GM21381 (cell line): ENCODE data around the gene MINDY2.
"Not testable (repeated sequence)": the region's sequence is repeated elsewhere in the genome, so short reads cannot be mapped to it uniquely, and the experiment has no call there.

Experiments used
- ATAC-seq: cut with Tn5 transposase; IDR thresholded peaks from one replicate; pipeline ENCODE4 v1.9.1; 2021; ENCODE audit warnings: mild to moderate bottlenecking, moderate library complexity; ENCODE audit not compliant: unreplicated experiment

Gene MINDY2

DNA sequence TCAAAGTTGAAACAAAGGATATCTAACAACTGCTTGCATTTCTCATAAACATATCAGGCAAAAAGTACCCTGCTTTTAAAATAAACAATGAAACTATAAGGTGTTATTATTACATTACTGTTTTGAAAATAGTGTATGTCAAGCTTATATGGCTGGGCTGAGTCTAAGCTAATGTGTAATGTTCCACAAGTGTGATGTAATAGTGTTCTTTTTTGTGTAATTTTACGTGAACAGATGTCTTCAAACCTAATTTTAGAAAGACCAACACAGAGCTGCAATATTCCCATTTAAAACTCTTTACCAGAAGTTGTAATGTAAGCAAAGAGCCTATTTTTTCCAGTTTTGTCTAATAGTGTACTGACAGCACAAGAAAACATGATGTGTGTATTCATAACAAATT lies 34.0 kb downstream of the MINDY2 start:
- ATAC-seq = no peak

DNA sequence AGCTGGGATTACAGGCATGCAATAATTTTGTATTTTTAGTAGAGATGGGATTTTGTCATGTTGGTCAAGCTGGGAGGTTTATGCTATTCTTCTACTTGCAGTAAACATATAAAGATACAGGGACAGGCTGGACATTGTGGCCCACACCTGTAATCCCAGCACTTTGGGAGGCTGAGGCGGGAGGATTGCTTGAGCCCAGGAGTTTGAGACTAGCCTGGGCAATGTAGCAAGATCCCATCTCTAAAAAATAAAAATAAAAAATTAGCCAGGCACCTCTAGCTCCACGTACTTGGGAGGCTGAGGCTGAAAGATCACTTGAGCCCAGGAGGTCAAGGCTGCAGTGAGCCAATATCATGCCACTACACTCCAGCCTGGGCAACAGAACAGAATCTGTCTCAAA lies 52.2 kb downstream of the MINDY2 start:
- not testable (repeated sequence) for ATAC-seq

DNA sequence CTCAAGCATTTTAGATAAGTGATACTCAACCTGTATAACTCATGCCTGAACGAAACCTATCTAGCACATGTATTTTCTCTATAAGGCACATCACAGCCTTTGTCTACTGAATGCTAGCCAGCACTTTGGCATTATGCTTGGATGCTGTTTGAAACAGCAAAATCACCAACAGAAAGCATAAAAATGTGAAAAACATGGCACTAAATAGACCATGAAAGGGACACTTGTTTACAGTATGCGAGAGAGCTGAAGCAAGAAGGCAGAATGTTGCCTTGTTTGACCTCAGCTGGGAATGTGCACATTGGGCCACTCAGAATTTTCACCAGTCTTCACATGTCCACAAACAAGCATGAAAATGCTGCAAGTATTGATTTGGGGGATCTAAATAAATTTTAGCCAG lies 59.5 kb downstream of the MINDY2 start:
- ATAC-seq = no peak

DNA sequence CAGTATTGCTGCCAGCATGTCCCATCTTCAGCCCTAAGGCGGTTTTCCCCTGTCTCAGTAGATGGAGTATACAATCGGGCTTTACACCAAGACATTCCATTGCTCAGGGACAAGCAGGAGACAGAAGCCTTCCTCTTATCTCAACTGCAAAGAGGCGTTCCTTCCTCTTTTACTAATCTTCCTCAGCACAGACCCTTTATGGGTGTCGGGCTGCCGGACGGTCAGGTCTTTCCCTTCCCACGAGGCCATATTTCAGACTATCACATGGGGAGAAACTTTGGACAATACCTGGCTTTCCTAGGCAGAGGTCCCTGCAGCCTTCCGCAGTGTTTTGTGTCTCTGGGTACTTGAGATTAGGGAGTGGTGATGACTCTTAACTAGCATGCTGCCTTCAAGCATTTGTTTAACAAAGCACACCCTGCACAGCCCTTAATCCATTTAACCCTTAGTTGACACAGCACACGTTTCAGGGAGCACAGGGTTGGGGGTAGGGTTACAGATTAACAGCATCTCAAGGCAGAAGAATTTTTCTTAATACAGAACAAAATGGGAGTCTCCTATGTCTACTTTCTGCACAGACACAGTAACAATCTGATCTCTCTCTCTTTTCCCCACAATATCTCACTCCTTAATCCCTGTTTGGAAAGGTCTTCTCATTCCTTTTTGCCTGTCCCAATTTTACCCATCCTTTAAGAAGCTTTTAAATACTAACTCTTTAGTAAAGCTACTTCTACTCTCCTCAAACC lies 62.8 kb downstream of the MINDY2 start:
- not testable (repeated sequence) for ATAC-seq

DNA sequence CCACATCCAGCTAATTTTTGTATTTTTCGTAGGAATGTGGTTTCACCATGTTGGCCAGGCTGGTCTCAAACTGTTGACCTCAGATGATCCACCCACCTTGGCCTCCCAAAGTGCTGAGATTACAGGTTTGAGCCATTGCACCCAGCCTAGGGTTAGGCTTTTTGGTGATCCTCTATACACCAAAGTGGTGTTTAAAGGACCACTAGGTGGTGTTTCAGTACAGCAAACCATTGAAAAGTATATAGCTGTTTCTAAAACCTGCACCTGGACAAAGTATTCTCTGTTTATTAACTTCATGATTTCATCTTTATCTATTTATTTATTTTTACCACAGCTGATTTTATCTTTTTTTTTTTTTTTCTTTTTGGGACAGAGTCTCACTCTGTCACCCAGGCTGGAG lies 68.4 kb downstream of the MINDY2 start:
- no peak for ATAC-seq

DNA sequence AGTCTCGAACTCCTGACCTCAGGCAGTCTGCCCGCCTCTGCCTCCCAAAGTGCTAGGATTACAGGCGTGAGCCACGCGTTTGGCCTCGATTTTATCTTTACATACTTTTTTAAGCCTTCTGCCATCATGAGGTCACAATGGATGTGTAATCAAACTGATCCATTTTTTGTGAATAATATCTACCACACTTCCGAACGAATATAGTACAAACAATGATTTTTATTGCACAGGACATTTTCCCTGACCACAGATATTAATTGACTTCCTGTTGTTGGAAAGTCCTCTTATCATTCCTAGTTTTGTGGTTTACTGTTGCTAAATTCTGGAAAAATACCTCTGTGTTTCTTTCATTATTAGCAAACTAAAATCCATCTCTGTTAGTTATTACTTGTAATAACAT lies 68.9 kb downstream of the MINDY2 start:
- no peak for ATAC-seq

DNA sequence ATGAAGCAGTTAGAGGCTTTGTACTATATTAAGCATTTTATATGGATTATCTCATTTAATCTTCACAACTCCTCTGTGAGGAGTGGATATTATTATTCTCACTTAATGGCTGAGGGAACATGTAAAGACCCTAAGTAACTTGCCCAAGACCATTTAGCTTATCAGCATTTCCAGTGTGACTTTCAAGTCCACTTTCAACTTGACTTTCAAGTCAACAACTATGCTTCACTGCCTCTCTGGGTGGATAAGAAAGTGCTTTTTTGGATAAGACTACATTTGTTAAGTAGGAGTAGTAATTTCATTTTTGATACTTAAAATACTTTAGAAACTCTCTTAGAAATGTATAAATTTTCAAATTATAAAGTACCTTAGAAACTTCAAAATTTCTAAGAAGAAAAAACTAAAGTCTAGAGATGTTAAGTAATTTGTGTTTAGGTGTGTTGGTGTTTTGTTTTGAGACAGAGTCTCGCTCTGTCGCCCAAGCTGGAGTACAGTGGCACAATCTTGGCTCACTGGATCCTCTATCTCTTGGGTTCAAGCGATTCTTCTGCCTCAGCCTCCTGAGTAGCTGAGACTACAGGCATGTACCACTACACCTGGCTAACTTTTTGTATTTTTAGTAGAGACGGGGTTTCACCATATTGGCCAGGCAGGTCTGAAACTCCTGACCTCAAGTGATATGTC lies 71.8 kb downstream of the MINDY2 start:
- ATAC-seq = no peak

DNA sequence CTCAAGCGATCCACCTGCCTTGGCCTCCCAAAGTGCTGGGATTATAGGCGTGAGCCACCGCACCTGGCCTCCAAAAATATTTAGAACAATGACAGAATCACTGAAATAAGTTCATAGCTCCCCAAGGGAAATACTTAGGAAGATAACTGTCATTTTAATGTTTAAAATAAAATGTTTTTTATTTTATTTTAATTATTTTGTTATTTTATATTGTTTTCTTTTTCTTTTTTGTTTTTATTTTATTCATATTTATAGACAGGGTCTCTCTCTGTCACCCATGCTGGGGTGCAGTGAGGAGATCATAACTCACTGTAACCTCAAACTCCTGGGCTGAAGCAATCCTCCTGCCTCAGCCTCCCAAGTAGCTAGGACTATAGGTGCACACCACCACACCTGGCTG lies 80.1 kb downstream of the MINDY2 start:
- not testable (repeated sequence) for ATAC-seq

DNA sequence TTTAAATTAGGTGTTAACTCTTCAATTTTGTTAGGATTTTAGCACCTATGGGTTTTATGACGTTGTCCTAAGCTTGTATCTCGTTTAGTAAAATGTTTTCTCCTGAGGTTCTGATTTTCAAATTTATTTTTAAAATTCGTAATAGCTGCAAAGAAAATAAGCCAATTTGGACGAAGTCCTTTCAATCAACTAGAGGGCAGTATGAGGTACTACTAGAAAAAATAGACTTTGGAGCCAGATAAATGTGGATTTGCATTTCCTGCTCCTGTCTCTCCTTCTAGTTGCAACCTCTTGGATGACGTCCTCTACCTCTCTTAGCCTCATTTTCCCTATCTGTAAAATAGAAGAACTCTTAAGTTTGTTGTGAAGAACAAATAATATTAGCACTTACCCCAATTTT lies 81.2 kb downstream of the MINDY2 start:
- no peak for ATAC-seq

DNA sequence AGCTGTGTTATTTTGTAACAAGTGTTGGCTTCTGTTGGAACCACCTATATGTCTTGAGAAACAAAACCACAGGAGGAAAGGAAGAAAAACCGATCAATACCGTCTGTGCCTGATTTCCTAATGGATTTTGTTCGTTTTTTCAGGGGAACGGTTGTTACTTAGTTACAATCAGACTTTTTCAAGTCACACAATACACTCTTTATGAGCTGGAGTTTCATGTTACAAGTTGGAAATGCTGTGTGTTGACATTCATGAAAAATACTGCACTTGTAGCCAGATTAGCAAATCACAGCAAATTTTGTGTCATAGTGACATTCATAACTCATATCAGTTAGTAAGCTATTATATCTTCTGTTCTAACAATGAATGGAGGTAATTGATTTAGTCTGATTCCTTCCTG lies 83.5 kb downstream of the MINDY2 start:
- ATAC-seq = no peak

DNA sequence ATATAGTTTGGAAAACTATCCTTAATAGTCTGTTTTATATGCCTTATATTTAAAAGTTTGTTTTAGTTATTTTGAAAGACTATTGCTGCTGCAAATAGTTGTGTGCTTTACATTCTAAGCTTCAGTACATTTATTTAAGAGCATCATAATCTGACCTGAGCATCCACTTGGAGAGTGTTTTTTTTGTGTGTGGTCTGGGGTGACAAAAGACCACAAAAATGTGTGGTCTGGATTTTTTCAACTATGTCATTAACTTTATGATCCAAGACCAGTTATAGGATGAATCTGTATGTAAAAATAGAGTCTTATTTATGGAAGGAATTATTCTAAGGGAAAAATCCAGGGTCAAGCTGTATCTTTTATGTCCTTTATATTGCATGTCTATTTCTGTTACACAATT lies 85.0 kb downstream of the MINDY2 start:
- no peak for ATAC-seq

DNA sequence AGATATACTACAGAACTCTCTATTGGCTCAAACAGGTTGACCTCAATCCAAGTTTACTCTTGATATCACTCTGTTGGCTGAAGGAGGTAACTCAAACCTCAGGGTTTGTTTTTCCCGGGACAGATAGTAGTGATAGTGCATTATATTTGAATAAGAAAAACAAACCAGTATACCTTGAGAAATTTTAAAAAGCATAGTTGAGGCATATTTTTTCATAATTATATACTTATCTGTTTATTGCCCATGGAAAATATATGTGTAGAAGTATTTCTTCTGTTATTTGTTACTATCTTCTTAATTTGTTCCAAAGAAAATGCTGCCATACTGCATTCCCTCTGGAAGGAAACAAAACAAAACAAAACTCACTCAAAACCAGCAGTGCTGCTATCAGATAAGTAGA lies 85.5 kb downstream of the MINDY2 start:
- not testable (repeated sequence) for ATAC-seq

DNA sequence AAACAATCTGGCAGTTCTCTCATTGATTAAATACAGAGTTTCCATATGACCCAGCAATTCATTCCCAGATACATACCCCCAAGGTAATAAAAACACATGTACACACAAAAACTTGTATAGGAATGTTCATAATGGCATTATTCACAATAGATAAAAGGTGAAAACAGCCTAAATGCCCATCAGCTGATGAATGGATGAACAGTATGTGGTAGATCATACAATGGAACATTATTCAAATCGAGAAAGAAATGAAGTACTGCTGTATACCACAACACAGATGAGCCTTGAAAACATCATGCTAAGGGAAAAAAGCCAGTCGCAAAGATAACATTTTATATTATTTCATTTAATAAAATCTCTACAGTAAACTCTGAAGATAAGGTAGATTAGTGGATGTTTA lies 91.2 kb downstream of the MINDY2 start:
- no peak for ATAC-seq

DNA sequence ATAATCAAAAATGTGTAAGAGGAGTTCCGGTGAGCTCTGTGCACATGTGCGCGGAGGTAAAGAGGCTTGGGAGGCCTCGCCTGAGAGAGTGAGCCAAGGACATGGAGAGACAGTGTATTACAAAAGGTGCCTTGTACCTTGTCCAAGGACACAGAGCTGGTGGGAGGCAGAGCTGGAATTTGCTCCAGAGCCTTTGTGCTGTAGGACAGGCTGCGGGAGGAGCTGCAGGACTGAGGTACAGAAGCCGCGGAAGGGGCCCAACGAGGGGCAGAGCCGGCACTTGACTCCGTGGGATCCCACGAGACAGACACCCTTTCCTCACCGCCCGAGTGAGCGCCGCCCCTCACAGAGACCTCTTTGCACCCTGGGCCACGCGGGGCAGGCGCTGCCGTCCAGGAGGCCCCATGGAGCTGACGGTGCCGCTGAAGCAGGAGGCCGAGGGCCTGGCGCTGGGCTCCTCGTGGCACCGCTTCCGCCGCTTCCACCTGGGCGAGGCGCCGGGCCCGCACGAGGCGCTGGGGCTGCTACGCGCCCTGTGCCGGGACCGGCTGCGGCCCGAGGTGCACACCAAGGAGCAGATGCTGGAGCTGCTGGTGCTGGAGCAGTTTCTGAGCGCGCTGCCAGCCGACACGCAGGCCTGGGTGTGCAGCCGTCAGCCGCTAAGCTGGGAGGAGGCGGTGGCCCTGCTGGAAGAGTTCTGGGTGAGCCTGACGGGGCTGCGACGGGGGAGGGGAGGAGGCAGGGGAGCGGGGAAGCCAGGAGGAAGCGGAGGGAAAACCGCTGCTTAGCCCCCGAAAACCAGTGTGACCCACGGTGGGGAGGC lies 93.7 kb downstream of the MINDY2 start:
- no peak for ATAC-seq

DNA sequence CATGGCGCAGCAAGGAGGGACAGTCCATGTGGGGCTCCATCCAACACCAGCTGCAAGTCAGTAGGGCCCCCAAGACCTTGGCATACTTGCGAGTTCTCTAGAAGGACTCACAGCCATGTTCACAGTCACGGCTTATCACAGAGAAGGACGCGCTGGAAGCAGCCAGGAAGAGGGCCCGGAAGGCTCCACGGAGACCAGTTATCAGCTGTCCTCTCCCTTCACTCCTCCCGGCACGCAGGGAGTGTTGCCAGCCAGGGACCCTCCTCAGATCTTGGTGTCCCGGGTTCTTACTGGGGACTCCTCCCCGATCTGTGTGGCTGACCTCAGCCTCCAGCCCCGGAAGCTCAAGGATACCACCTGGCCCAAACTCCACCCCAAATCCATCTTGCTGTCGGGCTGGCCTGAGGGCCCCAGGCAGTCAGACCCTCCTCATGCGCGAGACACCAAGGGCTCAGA lies 94.4 kb downstream of the MINDY2 start:
- ATAC-seq = no peak

DNA sequence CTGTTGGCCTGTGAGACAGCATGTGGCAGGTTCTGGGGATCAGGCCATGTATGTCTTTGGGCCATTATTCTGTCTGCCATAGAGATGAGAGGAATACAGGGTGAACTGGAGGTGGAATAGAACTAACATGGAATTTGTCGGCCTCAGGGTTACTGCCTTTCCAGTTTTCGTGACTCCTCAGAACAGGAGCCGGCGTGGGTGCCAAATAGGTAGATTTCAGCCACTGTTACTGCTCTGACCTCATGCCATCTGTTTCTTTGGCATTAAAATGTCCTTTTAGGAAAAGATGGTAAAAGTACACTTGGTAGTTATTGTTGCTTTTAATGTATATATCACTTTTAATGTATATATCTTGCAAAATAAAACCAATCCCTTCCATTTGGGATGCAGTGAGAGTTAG lies 96.8 kb downstream of the MINDY2 start:
- ATAC-seq = no peak

DNA sequence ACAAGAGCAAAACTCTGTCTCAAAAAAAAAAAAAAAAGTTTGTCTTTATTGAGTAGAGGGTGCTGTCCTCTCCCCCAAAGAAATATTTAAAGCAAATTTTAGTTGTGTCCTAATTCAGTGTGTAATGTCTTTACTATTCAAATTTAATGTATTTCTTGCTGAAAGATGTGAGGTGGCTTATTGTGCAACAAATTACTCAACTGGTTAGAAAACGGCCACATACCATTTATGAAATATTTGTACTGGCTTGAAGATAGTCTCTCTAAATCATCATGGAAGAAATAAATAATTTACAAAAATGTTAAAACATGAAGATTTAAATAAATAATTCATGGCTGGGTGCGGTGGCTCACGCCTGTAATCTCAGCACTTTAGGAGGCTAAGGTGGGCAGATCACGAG lies 99.3 kb downstream of the MINDY2 start:
- ATAC-seq = no peak

DNA sequence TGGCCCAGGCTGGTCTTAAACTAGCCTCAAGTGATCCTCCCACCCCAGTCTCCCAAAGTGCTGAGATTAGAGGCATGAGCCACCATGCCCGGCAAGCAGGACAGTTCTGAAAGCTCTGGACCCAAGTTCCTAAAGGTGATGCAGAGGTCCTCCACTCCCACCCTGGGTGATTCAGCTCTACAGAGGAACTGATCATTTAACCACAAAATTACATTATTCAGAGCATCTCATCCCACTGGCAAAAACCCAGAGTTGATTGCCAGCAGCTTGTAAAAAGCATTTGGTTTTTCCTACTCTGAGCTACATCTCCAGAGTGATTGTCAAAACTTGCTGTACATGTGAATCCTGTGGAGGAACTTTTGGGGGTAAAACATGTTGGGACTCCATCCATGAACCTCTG lies 102.2 kb downstream of the MINDY2 start:
- ATAC-seq = no peak

DNA sequence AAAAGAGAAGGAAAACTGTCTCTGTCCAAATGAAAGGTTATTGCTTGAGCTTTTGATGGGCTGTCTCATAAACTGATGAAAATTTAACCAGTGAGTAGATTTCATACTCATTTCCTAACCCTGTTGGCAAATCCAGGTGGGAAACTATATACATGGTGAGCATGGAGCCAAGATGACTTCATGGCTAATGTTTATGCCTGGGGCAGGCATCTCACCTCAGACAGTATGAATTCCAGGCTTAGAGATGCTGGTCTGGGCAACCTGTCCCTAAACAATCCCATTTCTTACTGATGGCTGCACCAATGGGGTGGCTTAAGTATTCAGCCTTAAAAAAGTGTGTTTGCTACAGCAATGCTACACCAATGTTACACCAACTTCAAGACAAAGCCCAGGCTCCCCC lies 104.2 kb downstream of the MINDY2 start:
- no peak for ATAC-seq

DNA sequence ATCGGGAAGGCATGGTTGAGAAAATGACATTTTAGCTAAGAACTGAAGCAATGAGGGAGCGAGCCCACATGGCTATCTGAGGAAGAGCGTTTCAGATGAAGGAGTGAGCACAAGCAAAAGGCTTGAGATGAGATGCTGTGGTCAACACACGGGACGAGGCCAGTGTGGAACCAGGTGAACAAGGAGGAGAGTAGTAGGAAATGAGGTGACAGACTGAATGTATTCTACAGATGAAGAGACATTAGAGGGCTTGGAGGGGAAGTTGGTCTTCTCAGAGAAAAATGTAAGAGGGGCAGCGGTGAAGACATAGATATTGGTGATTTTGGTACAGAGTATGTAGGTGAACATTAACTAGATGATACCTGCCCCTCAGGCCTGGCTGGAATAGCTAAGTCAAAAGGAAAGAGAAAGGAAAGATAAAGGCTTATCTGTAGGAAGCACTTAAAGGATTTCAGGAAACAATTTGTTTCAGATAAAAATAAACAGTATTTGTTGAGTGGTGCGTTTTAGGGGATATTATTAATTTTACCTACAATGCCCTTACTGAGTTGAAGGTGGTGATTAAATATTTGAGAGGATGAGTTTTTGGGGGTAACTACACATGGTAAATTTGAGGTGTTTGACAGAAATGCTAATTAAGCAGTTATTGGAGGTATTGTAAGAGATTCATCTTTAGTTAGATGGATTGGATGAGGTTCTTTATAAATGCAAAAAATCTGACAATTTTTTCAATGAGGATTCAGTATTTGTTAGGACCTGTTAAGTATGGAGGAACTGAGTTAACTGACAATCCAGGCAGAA lies 105.4 kb downstream of the MINDY2 start:
- ATAC-seq = no peak
